HG03342 (cell line): ENCODE data around the gene FSTL5.

Source experiments
- ATAC-seq: cut with Tn5 transposase; IDR thresholded peaks from one replicate; pipeline ENCODE4 v1.9.1; 2021; ENCODE audit warnings: mild to moderate bottlenecking, moderate library complexity; ENCODE audit not compliant: unreplicated experiment

FSTL5 gene

GRCh38 chr4:161345741-161346140, 818.1 kb downstream of the FSTL5 start:
- no peak for ATAC-seq

- no peak for ATAC-seq
Measured at GRCh38 chr4:161343569-161343950, 820.2 kb downstream of the FSTL5 start.

- ATAC-seq, result no peak
Measured at GRCh38 chr4:161342881-161343568, 820.8 kb downstream of the FSTL5 start.

GRCh38 chr4:161336621-161337020, 827.2 kb downstream of the FSTL5 start:
- ATAC-seq, result no peak

- no peak for ATAC-seq
Measured at GRCh38 chr4:161336016-161336530, 827.7 kb downstream of the FSTL5 start.
